K562 treated with DMSO at 1 percent for 24 hours (cell line): ENCODE measurements around the gene NEAT1. TPM values are rescaled to one million over a fixed set of nuclear protein-coding genes. Genes with fewer than 3 reads are reported as not detected.

Experiments used
- total RNA-seq: library from RNA; unstranded; fragments of 300-600 nt; gene quantifications from 2 replicates; pipeline ENCODE4 v1.2.3, GENCODE V29; 2022; ENCODE audit warnings: low read depth; ENCODE audit not compliant: insufficient read depth

The NEAT1 gene
- total RNA-seq: 25.4 and 31.8 TPM in 2 replicates

DNA sequence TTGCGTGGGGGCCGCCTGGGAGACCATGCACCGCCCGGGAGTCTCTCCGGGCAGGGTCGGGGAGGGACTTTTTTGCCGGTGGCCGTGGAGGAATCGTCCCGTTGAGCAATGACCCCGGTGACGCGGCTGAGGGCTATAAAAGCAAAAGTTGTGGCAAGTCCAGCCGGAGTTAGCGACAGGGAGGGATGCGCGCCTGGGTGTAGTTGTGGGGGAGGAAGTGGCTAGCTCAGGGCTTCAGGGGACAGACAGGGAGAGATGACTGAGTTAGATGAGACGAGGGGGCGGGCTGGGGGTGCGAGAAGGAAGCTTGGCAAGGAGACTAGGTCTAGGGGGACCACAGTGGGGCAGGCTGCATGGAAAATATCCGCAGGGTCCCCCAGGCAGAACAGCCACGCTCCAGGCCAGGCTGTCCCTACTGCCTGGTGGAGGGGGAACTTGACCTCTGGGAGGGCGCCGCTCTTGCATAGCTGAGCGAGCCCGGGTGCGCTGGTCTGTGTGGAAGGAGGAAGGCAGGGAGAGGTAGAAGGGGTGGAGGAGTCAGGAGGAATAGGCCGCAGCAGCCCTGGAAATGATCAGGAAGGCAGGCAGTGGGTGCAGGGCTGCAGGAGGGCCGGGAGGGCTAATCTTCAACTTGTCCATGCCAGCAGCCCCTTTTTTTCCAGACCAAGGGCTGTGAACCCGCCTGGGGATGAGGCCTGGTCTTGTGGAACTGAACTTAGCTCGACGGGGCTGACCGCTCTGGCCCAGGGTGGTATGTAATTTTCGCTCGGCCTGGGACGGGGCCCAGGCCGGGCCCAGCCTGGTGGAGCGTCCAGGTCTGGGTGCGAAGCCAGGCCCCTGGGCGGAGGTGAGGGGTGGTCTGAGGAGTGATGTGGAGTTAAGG is at the start of gene NEAT1:
TSS of gene NEAT1 (plus strand) at position 166 of the 883 bp plus-strand sequence.

DNA sequence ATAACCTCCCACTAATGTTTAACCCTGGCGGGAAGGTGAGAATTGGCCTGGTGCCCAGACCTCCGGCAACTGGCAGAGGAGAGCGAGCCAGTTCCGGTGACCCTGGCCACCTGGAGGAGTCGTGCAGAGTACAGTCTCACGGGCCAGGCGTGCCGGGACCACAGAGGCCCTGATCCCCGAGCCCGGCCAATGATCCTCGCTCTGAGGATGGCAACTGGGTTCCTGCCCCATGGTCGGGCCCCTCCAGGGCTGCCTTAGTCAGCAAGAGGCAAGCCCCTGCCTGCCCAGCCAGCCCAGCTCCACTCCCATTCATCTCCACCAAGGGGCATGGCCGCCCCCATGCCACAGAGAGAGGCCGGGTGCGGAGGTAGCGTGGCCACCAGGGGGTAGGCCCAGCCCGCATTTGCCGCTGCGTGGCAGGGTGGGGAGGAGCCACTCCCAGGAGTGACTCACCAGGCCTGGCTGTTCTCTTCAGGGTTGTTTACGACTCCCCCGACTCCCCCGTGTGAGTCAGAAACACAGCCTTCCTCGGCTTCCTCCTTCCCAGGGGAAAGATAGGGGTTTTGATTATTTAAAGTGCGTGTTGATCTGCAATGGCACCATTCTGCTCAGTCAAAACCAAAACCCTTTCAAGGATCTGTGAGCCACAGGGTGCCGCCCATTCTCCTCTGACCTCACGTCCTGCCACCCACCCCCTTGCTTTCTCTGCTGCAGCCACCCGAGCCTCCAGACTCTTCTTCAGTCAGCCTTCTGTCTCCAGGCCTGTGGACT is 40.4 kb upstream of the NEAT1 start, which contains the start of gene SLC25A45:
TSS of gene SLC25A45 (minus strand) at position 614 of the 771 bp plus-strand sequence. CDS start 695 bp downstream, outside the sequence.

GRCh38 chr11:65386307-65387140 is 36.1 kb upstream of the NEAT1 start, which contains the start of gene FRMD8:
Gene FRMD8 (plus strand): TSS chr11:65386637. CDS start chr11:65387037, 400 bp downstream.

Other genes with a start within 250 kb of the NEAT1 start
- 212 and 218 TPM in 2 replicates for gene CAPN1, start 240.9 kb upstream of the NEAT1 start, total RNA-seq
- gene POLA2, start 160.8 kb upstream of the NEAT1 start, total RNA-seq: 36.6 and 45.4 TPM in 2 replicates
- gene CDC42EP2, start 107.9 kb upstream of the NEAT1 start, total RNA-seq: 3.8 and 8.0 TPM in 2 replicates
- 67.3 and 67.9 TPM in 2 replicates for gene DPF2, start 88.9 kb upstream of the NEAT1 start, total RNA-seq
- gene TIGD3, start 68.0 kb upstream of the NEAT1 start, total RNA-seq: 6.7 and 8.9 TPM in 2 replicates
- 2.3 and 3.4 TPM in 2 replicates for gene SLC25A45, start 40.2 kb upstream of the NEAT1 start, total RNA-seq
- 63.0 and 66.6 TPM in 2 replicates for gene FRMD8, start 36.2 kb upstream of the NEAT1 start, total RNA-seq
- 92.6 and 97.2 TPM in 2 replicates for gene MALAT1, start 76.2 kb downstream of the NEAT1 start, total RNA-seq
- 135 and 143 TPM in 2 replicates for gene SCYL1, start 102.3 kb downstream of the NEAT1 start, total RNA-seq
- 42.3 and 45.8 TPM in 2 replicates for gene LTBP3, start 135.6 kb downstream of the NEAT1 start, total RNA-seq
- 65.6 and 76.3 TPM in 2 replicates for gene ZNRD2, start 147.7 kb downstream of the NEAT1 start, total RNA-seq
- gene FAM89B, start 149.7 kb downstream of the NEAT1 start, total RNA-seq: 140 and 142 TPM in 2 replicates
- 83.0 and 84.8 TPM in 2 replicates for gene EHBP1L1, start 153.3 kb downstream of the NEAT1 start, total RNA-seq
- gene KCNK7, start 173.0 kb downstream of the NEAT1 start, total RNA-seq: 4.0 and 4.8 TPM in 2 replicates
- gene MAP3K11, start 191.4 kb downstream of the NEAT1 start, total RNA-seq: 93.2 and 97.7 TPM in 2 replicates
- 52.3 and 54.3 TPM in 2 replicates for gene PCNX3, start 193.0 kb downstream of the NEAT1 start, total RNA-seq
- gene SIPA1, start 215.3 kb downstream of the NEAT1 start, total RNA-seq: 99.8 and 104 TPM in 2 replicates
- 76.3 and 79.5 TPM in 2 replicates for gene RELA, start 240.1 kb downstream of the NEAT1 start, total RNA-seq